MM.1S (cell line): Measurements from ENCODE around the gene PKNOX1.
"Not testable (repeated sequence)": the region's sequence is repeated elsewhere in the genome, so short reads cannot be mapped to it uniquely, and the experiment has no call there.

Source experiments
- DNase-seq: peaks from one replicate; pipeline ENCODE4 v3.0.0-alpha.2; 2015
- H2AFZ ChIP-seq: fragments of 300-600 bp; sonication (generic); 2 replicates; pipeline ENCODE4 v1.6.0; 2016; ENCODE audit warnings: antibody characterized with exemption, low read length
- H3F3A ChIP-seq: fragments of 300-600 bp; sonication (generic); 2 replicates; pipeline ENCODE4 v1.6.1; 2016; ENCODE audit warnings: mild to moderate bottlenecking, antibody characterized with exemption, low read length, moderate library complexity, mixed read lengths; ENCODE audit not compliant: insufficient read depth
- H3K27ac ChIP-seq: fragments of 300-600 bp; sonication (generic); 2 replicates; pipeline ENCODE4 v1.5.1; 2016; ENCODE audit warnings: mild to moderate bottlenecking, low read length
- H3K27me3 ChIP-seq: fragments of 300-600 bp; sonication (generic); replicated peaks from 2 replicates; pipeline ENCODE4 v1.6.0; 2016; ENCODE audit warnings: low read length; ENCODE audit not compliant: insufficient read depth
- H3K36me3 ChIP-seq: fragments of 300-600 bp; sonication (generic); replicated peaks from 2 replicates; pipeline ENCODE4 v1.6.1; 2016; ENCODE audit warnings: mild to moderate bottlenecking, low read length, mixed read lengths; ENCODE audit not compliant: insufficient read depth
- H3K4me1 ChIP-seq: fragments of 300-600 bp; sonication (generic); 2 replicates; pipeline ENCODE4 v1.6.1; 2016; ENCODE audit warnings: low read length, mixed read lengths
- H3K4me2 ChIP-seq: fragments of 300-600 bp; sonication (generic); 2 replicates; pipeline ENCODE4 v1.6.0; 2016; ENCODE audit warnings: low read depth, low read length
- H3K4me3 ChIP-seq: fragments of 300-600 bp; sonication (generic); 2 replicates; pipeline ENCODE4 v1.5.1; 2016; ENCODE audit warnings: low read length, mixed read lengths
- H3K79me2 ChIP-seq: fragments of 300-600 bp; sonication (generic); 2 replicates; pipeline ENCODE4 v1.6.1; 2016; ENCODE audit warnings: mixed run types, low read length, mixed read lengths
- H3K9ac ChIP-seq: fragments of 300-600 bp; sonication (generic); 2 replicates; pipeline ENCODE4 v1.6.1; 2016; ENCODE audit warnings: low read length, mixed read lengths
- H3K9me2 ChIP-seq: fragments of 300-600 bp; sonication (generic); replicated peaks from 2 replicates; pipeline ENCODE4 v1.6.1; 2016; ENCODE audit warnings: mild to moderate bottlenecking, low read length, mixed read lengths; ENCODE audit not compliant: insufficient read depth
- H3K9me3 ChIP-seq: fragments of 300-600 bp; sonication (generic); replicated peaks from 2 replicates; pipeline ENCODE4 v1.6.1; 2016; ENCODE audit warnings: mild to moderate bottlenecking, low read length, mixed read lengths; ENCODE audit not compliant: insufficient read depth
- H4K20me1 ChIP-seq: fragments of 300-600 bp; sonication (generic); 2 replicates; pipeline ENCODE4 v1.6.1; 2016; ENCODE audit warnings: mild to moderate bottlenecking, low read length, moderate library complexity, mixed read lengths; ENCODE audit not compliant: insufficient read depth

PKNOX1 gene

GRCh38 chr21:43045165-43045875 lies 71.0 kb downstream of the PKNOX1 start:
- H3K9me2 ChIP-seq, H3K79me2 ChIP-seq, H3F3A ChIP-seq, H2AFZ ChIP-seq, H3K27ac ChIP-seq, H3K4me3 ChIP-seq, H3K9ac ChIP-seq, H3K4me1 ChIP-seq, H3K36me3 ChIP-seq, DNase-seq, H4K20me1 ChIP-seq, H3K4me2 ChIP-seq, H3K9me3 ChIP-seq, H3K27me3 ChIP-seq: not testable (repeated sequence)

- H3K9me2 ChIP-seq, H3K27me3 ChIP-seq, H3K79me2 ChIP-seq, H3K4me2 ChIP-seq, H3K36me3 ChIP-seq, H4K20me1 ChIP-seq, H3K4me3 ChIP-seq, H3F3A ChIP-seq, DNase-seq, H3K27ac ChIP-seq, H2AFZ ChIP-seq, H3K4me1 ChIP-seq, H3K9ac ChIP-seq, H3K9me3 ChIP-seq: not testable (repeated sequence)
These were observed 71.8 kb downstream of the PKNOX1 start for GRCh38 chr21:43045876-43046821.

DNA sequence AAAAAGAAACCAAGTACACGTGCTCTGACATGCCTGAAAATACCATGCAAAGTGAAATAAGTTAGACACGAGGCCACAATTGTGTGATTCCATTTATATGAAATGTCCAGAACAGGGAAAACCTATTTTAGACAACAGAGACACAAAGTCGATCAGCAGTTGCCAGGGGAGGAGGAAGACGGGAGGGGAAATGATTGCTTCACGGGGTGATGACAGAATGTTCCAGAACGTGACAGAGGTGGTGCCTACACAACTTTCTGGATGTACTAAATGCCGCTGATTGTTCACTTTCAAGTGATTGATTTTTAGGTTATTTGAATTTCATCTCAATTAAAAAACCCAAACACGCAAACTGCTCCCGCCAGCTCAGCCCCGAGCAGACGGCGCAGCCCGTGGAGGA lies 78.8 kb downstream of the PKNOX1 start:
- DNase-seq, H3K4me3 ChIP-seq, H3K27me3 ChIP-seq, H4K20me1 ChIP-seq, H2AFZ ChIP-seq, H3K27ac ChIP-seq, H3K9me3 ChIP-seq, H3K9me2 ChIP-seq, H3K79me2 ChIP-seq, H3K4me2 ChIP-seq, H3K36me3 ChIP-seq, H3K9ac ChIP-seq, H3F3A ChIP-seq, H3K4me1 ChIP-seq: not testable (repeated sequence)

GRCh38 chr21:43062955-43063664 lies 88.7 kb downstream of the PKNOX1 start:
- not testable (repeated sequence) for H3F3A ChIP-seq, H3K27ac ChIP-seq

GRCh38 chr21:43064265-43064917 lies 90.0 kb downstream of the PKNOX1 start:
- DNase-seq, H3F3A ChIP-seq, H4K20me1 ChIP-seq, H3K4me1 ChIP-seq, H3K4me2 ChIP-seq, H3K9me2 ChIP-seq, H3K9me3 ChIP-seq, H3K4me3 ChIP-seq, H3K36me3 ChIP-seq, H3K27ac ChIP-seq, H3K27me3 ChIP-seq, H3K9ac ChIP-seq, H3K79me2 ChIP-seq, H2AFZ ChIP-seq: not testable (repeated sequence)

More at GRCh38 chr21:43062955-43063664, 88.7 kb downstream of the PKNOX1 start:
- H3K79me2 ChIP-seq, H3K4me1 ChIP-seq, DNase-seq, H3K9me2 ChIP-seq, H3K36me3 ChIP-seq, H3K4me3 ChIP-seq, H3K27me3 ChIP-seq, H3K9ac ChIP-seq, H4K20me1 ChIP-seq, H3K9me3 ChIP-seq, H3K4me2 ChIP-seq, H2AFZ ChIP-seq: not testable (repeated sequence)

GRCh38 chr21:43065991-43066390 lies 91.6 kb downstream of the PKNOX1 start:
- H2AFZ ChIP-seq, H4K20me1 ChIP-seq, H3K4me3 ChIP-seq, H3K9ac ChIP-seq, H3K4me1 ChIP-seq, DNase-seq, H3K27ac ChIP-seq, H3K79me2 ChIP-seq, H3K27me3 ChIP-seq, H3F3A ChIP-seq, H3K9me2 ChIP-seq, H3K36me3 ChIP-seq, H3K9me3 ChIP-seq, H3K4me2 ChIP-seq: not testable (repeated sequence)

DNA sequence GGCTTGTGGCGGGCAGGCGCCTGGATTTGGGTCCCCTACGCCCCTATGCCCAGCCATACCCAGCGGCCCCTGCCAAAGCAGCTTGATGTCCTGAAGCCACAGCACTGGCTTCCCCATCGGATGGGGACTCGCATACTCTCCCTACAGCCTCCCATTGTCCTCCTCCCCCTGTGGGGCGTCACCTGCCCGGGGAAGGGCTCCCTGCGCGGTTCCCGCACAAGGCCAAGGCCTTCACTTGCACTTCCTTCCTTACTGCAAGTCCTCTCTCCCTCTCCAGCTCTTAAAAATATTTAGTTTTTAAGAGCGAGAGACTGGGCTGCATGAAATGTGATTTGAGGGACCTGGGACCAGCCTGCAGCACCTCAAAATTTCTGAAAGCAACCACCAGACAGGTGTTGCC lies 92.3 kb downstream of the PKNOX1 start:
- not testable (repeated sequence) for DNase-seq, H3K4me2 ChIP-seq, H3K79me2 ChIP-seq, H3K4me1 ChIP-seq, H3K9me2 ChIP-seq, H3K9ac ChIP-seq, H3K36me3 ChIP-seq, H3F3A ChIP-seq, H4K20me1 ChIP-seq, H3K9me3 ChIP-seq, H3K27ac ChIP-seq, H2AFZ ChIP-seq, H3K4me3 ChIP-seq, H3K27me3 ChIP-seq
